Endodermal cell (in vitro differentiated cells): ENCODE measurements around the gene CELF3. TPM values are rescaled to one million over a fixed set of nuclear protein-coding genes. Genes with fewer than 3 reads are reported as not detected.

ENCODE experiments used
- DNase-seq: peaks from one replicate; pipeline ENCODE4 v3.0.0-alpha.2; 2017
- H3K27ac ChIP-seq: 2 replicates; pipeline ENCODE4 v1.5.1; 2013; ENCODE audit warnings: mild to moderate bottlenecking, low read depth, low read length, moderate library complexity
- H3K27me3 ChIP-seq: 2 replicates; pipeline ENCODE4 v1.6.1; 2013; ENCODE audit warnings: mild to moderate bottlenecking, low read length, moderate library complexity; ENCODE audit not compliant: insufficient read depth, control insufficient read depth, poor library complexity, severe bottlenecking
- H3K36me3 ChIP-seq: 2 replicates; pipeline ENCODE4 v1.7.0; 2013; ENCODE audit warnings: mild to moderate bottlenecking, low read length, moderate library complexity; ENCODE audit not compliant: control insufficient read depth, insufficient read depth
- H3K4me1 ChIP-seq: one replicate; pipeline ENCODE4 v1.7.0; 2013; ENCODE audit warnings: low read length; ENCODE audit not compliant: control insufficient read depth, insufficient read depth
- H3K4me3 ChIP-seq: 2 replicates; pipeline ENCODE4 v1.5.1; 2013; ENCODE audit warnings: mild to moderate bottlenecking, low read length, moderate library complexity
- H3K9ac ChIP-seq: 2 replicates; pipeline ENCODE4 v1.6.1; 2013; ENCODE audit warnings: mild to moderate bottlenecking, low read length, moderate library complexity; ENCODE audit not compliant: poor library complexity, severe bottlenecking; ENCODE audit errors: extremely low read depth
- H3K9me3 ChIP-seq: 2 replicates; pipeline ENCODE4 v1.6.1; 2013; ENCODE audit warnings: mild to moderate bottlenecking, low read length, moderate library complexity; ENCODE audit not compliant: control insufficient read depth
- H3K27ac Mint-ChIP-seq: 2 replicates; pipeline ENCODE4 v1.8.0; 2020; ENCODE audit warnings: mixed read lengths
- H3K27me3 Mint-ChIP-seq: 2 replicates; pipeline ENCODE4 v1.8.0; 2021; ENCODE audit warnings: mild to moderate bottlenecking, mixed read lengths; ENCODE audit not compliant: insufficient read depth
- H3K36me3 Mint-ChIP-seq: 2 replicates; pipeline ENCODE4 v1.8.0; 2020; ENCODE audit warnings: low read depth, mixed read lengths
- H3K4me1 Mint-ChIP-seq: 2 replicates; pipeline ENCODE4 v1.8.0; 2020; ENCODE audit warnings: mixed read lengths
- H3K4me3 Mint-ChIP-seq: 2 replicates; pipeline ENCODE4 v1.8.0; 2020; ENCODE audit warnings: mild to moderate bottlenecking, moderate library complexity, mixed read lengths
- H3K9me3 Mint-ChIP-seq: 2 replicates; pipeline ENCODE4 v1.8.0; 2020; ENCODE audit warnings: mild to moderate bottlenecking, mixed read lengths
- CTCF ChIP-seq: fragments of 200-600 bp; sonication (generic); conservative IDR thresholded peaks from 2 replicates; pipeline ENCODE4 v1.5.0; 2021; ENCODE audit warnings: antibody characterized with exemption, mild to moderate bottlenecking
- WGBS, 2 experiments: methylation state at CpG; one replicate each; pipeline versions ENCODE4 v1.1.5 to v1.1.7; 2013; ENCODE audit warnings: missing lambda C conversion rate in 2 of 2, mixed read lengths in 1 of 2; ENCODE audit not compliant: insufficient coverage in 1 of 2, insufficient read length in 1 of 2; 5-methylcytosine and 5-hydroxymethylcytosine counted together
- total RNA-seq, 2 donors: library from RNA; stranded (reverse); fragmentation: NEBNext Ultra II Directional in 1 of 2; extraction: Animal tissue kit (Norgen Biotek cat#: 25700) in 1 of 2; gene quantifications; 2 replicates in 1 of 2; 3 replicates in 1 of 2; pipeline ENCODE4 v1.2.1, GENCODE V29; 2021

CELF3 gene
- total RNA-seq, 2 donors from 2014 or later = 0.24 to 0.40 TPM

GRCh38 chr1:151716405-151716762 is 219 bp downstream of the CELF3 start:
- no peak overlapping the region for H3K27ac ChIP-seq
- no peak for TF ChIP-seq CTCF
- H3K9ac ChIP-seq = no peak overlapping the region

GRCh38 chr1:151715726-151716404 is 738 bp downstream of the CELF3 start:
- peaks cover 2% of the 10 kb centered on the region for H3K4me1 ChIP-seq
- H3K36me3 ChIP-seq = no peaks in the 10 kb centered on the region
- no peaks in the 10 kb centered on the region for H3K9me3 ChIP-seq
- Mint-ChIP-seq H3K36me3 (no peaks in the 10 kb centered on the region), H3K4me1 (peaks cover 16% of the 10 kb centered on the region), H3K9me3 (no peaks in the 10 kb centered on the region), H3K4me3 (peak overlapping the region; percentile 51), H3K27me3 (peaks cover 42% of the 10 kb centered on the region), H3K27ac (no peak overlapping the region)
- no peak overlapping the region for H3K27ac ChIP-seq
- DNase-seq = peak; percentile 87
- H3K27me3 ChIP-seq = peaks cover 38% of the 10 kb centered on the region
- 53 to 69% methylated on average over 4 to 17 of the region's 17 CpGs for WGBS, 2 experiments
- H3K9ac ChIP-seq = no peak overlapping the region
- H3K4me3 ChIP-seq = no peak overlapping the region
- peak; percentile 79 for TF ChIP-seq CTCF

More at GRCh38 chr1:151716405-151716762, 219 bp downstream of the CELF3 start:
- H3K27ac Mint-ChIP-seq = no peak overlapping the region
- Histone ChIP-seq H3K4me3 (no peak overlapping the region), H3K27me3 (peaks cover 44% of the 10 kb centered on the region), H3K4me1 (peaks cover 4% of the 10 kb centered on the region), H3K9me3 (no peaks in the 10 kb centered on the region), H3K36me3 (no peaks in the 10 kb centered on the region)
- H3K4me3 Mint-ChIP-seq = peak overlapping the region; percentile 51
- H3K36me3 Mint-ChIP-seq = no peaks in the 10 kb centered on the region
- WGBS, 2 experiments = 0 to 11% methylated on average over 1 to 10 of the region's 11 CpGs
- no peaks in the 10 kb centered on the region for H3K9me3 Mint-ChIP-seq
- DNase-seq = no peak
- peaks cover 16% of the 10 kb centered on the region for H3K4me1 Mint-ChIP-seq
- peaks cover 46% of the 10 kb centered on the region for H3K27me3 Mint-ChIP-seq

- no peak overlapping the region for H3K27ac Mint-ChIP-seq
- WGBS, 2 experiments = 85 to 92% methylated on average over 3 to 10 of the region's 10 CpGs
- no peak overlapping the region for H3K4me3 Mint-ChIP-seq
- Histone ChIP-seq H3K9me3 (no peaks in the 10 kb centered on the region), H3K4me3 (no peak overlapping the region), H3K27me3 (peaks cover 31% of the 10 kb centered on the region), H3K27ac (no peak overlapping the region), H3K36me3 (no peaks in the 10 kb centered on the region), H3K4me1 (no peaks in the 10 kb centered on the region), H3K9ac (no peak overlapping the region)
- H3K9me3 Mint-ChIP-seq = no peaks in the 10 kb centered on the region
- TF ChIP-seq CTCF = no peak
- peaks cover 16% of the 10 kb centered on the region for H3K4me1 Mint-ChIP-seq
- DNase-seq = no peak
- peaks cover 34% of the 10 kb centered on the region for H3K27me3 Mint-ChIP-seq
- no peaks in the 10 kb centered on the region for H3K36me3 Mint-ChIP-seq
Measured at GRCh38 chr1:151714820-151715725, 1.5 kb downstream of the CELF3 start.
